GM18868 (cell line): ENCODE data around the gene MYL6B.
"Not testable (repeated sequence)": the region's sequence is repeated elsewhere in the genome, so short reads cannot be mapped to it uniquely, and the experiment has no call there.

Source experiments
- ATAC-seq: cut with Tn5 transposase; IDR thresholded peaks from one replicate; pipeline ENCODE4 v1.9.1; 2021; ENCODE audit warnings: mild to moderate bottlenecking, moderate library complexity; ENCODE audit not compliant: unreplicated experiment

Gene MYL6B

DNA sequence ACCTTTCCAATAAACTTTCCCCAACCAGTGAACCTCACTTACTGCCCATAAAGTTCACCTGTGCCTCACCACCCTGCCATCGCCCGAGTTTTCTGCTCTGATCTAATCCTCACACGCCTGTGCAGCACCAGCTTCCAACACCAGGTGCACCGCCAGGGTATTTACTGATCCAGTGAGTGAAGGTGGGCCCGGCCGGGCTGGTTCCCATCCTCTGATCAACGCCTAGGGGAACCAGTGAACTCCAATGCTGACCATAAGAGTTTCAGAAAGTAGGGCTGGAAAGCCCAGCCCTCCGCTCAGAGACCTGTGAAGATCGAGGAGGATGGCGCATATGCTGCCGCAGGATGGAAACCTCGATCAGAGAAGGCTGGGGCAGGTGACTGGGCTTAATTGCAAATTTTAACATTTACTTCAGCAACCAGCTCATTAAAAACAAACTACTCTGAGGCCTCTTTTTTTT, 685 bp upstream of the MYL6B start:
- peak; percentile 65 for ATAC-seq

DNA sequence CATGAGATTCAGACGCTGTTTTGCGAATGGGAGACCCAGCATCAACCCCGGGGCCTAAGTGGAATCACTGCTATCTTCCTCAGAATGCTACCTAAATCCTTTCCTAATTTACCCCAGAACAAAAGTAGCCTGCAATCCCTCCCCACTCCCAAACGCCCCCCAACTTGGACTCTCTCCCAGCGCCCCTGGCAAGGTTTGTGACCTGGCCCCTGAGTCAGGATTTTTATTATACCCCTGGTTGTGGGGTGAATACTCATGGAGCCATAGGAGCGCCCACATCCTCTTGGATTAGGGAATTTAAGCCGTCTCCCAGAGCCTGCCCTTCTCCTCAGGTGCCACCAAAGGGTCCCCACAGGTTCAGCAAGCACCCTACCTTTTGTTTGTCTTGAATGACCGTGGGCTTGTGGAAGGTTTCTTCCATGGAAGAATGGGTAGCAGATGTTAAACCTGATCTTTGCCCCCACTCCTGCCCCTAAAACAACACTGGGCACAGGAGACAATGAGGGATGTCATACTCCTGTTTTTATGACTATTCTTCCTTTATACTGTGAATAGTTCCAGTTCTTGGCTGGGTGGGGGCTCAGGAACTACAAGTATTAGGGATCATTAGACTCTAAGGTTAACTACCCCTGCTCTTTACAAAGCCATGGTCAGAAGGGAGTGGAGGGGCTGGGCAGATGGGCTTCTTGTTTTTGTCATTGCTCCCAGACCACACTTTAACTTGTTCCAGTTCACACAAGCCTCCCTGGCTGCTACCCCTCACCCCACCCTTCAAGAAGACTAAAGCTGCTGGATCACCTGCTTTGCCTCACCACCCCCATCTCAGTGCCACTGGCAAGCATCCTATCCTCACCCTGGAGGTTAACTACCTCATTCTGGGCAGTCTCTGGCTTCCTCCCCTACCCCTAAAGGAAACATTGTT, 630 bp downstream of the MYL6B start:
- no peak for ATAC-seq

GRCh38 chr12:56153678-56154065, 1.3 kb downstream of the MYL6B start:
- no peak for ATAC-seq

DNA sequence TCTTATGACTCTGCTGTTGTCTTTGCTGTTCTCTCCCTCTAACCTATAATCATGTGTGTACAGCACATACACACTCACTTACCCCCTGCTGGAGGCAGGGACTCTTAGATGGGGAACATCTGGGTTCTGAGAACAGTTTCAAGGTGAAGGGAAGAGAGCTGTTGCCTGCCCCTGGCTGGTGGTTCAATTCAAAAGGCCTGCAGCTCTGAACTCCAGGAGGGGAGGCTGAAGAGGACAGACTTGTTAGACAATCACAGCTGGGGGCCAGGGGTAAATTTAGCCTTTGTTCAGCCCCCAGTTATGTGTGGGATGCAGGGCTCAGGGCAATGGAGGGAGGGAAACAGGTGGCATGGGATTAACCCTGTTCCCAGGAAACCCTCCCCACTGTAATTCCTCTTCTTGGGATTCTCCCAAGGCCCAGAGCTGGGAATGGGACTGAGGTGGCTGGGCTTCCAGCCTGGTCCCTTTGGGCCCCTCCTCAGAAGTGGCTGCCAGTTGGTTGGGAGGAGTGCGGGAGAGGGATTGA, 1.9 kb downstream of the MYL6B start:
- ATAC-seq: no peak

- ATAC-seq: no peak
These were observed 2.4 kb downstream of the MYL6B start for GRCh38 chr12:56154818-56155217.

- no peak for ATAC-seq
These were observed 3.0 kb downstream of the MYL6B start for GRCh38 chr12:56155256-56155845.

GRCh38 chr12:56156464-56157200, 4.2 kb downstream of the MYL6B start:
- not testable (repeated sequence) for ATAC-seq

DNA sequence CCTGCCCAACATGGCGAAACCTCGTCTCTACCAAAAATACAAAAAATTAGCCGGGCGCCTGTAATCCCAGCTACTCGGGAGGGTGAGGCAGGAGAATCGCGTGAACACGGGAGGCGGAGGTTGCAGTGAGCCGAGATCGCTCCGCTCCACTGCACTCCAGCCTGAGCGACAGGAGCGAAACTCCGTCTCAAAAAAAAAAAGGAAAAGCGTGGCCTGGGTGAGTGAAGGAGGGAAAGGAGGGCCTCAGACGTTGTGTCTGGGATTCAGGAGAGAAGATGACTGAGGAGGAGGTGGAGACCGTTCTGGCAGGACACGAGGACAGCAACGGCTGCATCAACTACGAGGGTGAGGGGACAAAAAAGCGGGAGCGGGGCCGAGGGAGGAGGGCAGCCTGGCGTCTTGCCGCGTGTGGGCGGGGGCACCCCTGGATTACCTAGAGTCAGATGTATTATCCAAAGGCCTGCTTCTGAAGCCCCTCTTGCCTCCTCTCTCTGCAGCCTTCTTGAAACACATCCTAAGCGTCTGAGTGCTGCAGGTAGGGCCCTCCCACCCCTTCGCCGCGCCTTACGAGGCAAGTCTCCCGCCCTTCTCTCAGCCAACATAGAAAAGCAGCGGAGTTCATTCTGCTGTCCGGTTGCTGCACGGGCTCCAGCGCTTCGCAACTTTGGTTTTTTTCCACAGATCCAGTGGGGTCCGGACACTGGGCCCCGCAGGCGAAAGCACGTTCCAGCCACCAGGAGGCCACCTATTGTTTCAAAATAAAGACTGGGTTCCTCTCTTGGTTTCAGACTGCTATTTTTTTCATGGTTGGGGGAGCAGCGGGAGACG, 5.0 kb downstream of the MYL6B start:
- ATAC-seq: peak; percentile 35

DNA sequence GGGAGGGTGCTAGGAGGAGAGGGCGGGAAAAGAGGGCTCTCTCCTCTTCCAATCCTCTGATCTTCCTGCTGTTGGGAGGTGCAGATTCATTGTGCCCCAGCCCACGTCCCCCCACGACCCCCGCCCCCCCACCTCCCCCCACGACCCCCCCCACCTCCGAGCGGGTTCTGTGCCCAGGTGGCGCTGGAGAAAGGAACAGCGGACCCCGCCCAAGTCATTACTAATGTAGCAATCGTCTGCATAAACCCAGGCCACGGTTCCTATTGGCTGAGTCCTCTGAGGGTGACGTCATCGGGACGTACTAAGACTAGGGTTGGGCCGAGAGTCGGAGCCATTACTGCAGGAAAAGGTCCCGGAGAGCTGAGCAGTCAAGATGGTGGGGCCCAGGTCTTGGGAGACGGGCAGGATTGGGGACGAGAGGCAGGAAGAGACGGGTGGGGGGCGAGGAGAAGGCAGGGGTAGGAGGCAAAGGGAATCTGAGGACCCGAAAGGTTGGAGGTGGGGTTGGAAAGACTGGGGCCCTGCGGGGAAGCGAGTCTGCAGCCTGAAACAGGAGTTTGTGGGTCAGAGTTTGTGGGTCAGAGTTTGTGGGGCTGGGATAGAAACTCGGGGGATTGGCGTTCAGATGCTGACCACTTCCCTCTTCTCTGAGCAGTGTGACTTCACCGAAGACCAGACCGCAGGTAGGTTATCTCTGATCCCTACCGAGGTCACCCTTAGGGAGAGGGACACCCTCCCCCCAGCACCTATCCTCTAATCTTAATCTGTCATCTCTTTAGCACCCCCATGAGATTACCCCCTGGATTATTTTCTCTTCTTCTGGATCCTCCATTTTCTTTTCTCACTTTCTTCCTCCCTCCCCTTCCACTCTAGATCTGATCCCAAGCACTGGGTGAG, 5.9 kb downstream of the MYL6B start, which contains the start of gene MYL6:
Gene MYL6, plus strand, starts transcription at position 331 of the 897 bp plus-strand sequence. Its CDS starts 43 bp downstream, at position 374.
- ATAC-seq: peak; percentile 89

- ATAC-seq: no peak
These were observed 6.6 kb downstream of the MYL6B start for GRCh38 chr12:56158926-56159461.

- no peak for ATAC-seq
These were observed 7.2 kb downstream of the MYL6B start for GRCh38 chr12:56159482-56160192.

GRCh38 chr12:56160193-56160763, 7.9 kb downstream of the MYL6B start:
- ATAC-seq: no peak

- no peak for ATAC-seq
These were observed 8.7 kb downstream of the MYL6B start for GRCh38 chr12:56160894-56161689.

- no peak for ATAC-seq
These were observed 9.4 kb downstream of the MYL6B start for GRCh38 chr12:56161690-56162351.

DNA sequence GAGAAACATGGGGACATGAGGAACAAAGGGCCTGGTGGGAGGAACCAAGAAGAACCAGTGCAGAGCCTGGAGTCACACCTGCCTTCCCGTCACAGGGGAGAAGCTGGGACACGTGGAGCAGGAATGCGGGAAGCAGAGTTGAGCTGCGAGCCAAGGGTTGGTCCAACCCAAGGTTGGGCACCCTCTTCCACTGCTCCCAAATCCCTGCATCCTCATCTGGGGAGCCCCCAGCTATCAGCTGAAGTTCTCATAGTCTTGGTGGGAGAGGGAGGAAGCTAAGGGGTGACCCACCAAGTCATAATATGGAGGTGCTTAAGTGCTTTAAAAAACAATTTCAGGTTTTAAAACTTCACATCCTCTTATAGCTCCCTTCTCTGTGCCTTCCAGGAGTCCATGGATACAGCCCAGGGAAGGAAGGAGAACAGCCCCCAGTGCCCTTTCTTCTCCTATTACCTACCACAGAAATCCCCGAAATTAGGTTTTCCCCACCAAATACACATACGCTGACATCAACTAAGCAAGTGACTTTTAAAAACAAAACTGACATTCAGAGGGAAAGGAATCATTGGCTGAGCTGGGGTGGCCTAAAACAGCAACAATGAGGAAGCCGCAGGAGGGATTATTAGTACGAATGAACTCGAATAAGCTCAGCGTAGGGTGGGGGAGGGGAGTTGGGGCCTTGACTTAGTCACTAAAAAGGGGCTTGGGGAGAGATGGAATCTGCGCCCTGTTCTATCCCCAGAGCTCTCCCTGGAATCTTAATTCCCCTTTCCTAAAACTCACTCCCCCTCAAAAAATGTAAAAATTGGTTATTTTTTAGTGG, 10.3 kb downstream of the MYL6B start:
- no peak for ATAC-seq
